Neuron (in vitro differentiated cells): Measurements from ENCODE around the gene FBRS.
"Not testable (repeated sequence)": the region's sequence is repeated elsewhere in the genome, so short reads cannot be mapped to it uniquely, and the experiment has no call there.

ENCODE experiments used
- H2AFZ ChIP-seq: one replicate; pipeline ENCODE4 v1.6.1; 2013; ENCODE audit warnings: low read depth, mild to moderate bottlenecking, inconsistent platforms, low read length, moderate library complexity
- H3K27me3 ChIP-seq: one replicate; pipeline ENCODE4 v1.6.1; 2013; ENCODE audit warnings: low read length; ENCODE audit not compliant: insufficient read depth
- H3K36me3 ChIP-seq: one replicate; pipeline ENCODE4 v1.6.1; 2013; ENCODE audit warnings: low read length; ENCODE audit not compliant: insufficient read depth
- H3K4me1 ChIP-seq: one replicate; pipeline ENCODE4 v1.6.1; 2013; ENCODE audit warnings: low read length; ENCODE audit not compliant: insufficient read depth
- H3K4me3 ChIP-seq: 2 replicates; pipeline ENCODE4 v1.5.1; 2013; ENCODE audit warnings: mild to moderate bottlenecking, low read length, moderate library complexity
- H3K9me3 ChIP-seq: one replicate; pipeline ENCODE4 v1.6.1; 2013; ENCODE audit warnings: low read length

The FBRS gene

GRCh38 chr16:30628628-30629540, 29.3 kb upstream of the FBRS start:
- Histone ChIP-seq H2AFZ (no peak overlapping the region), H3K4me3 (no peak overlapping the region), H3K9me3 (peaks cover 2% of the 10 kb centered on the region), H3K27me3 (no peaks in the 10 kb centered on the region), H3K4me1 (no peaks in the 10 kb centered on the region), H3K36me3 (no peaks in the 10 kb centered on the region)

- not testable (repeated sequence) for H3K36me3 ChIP-seq, H2AFZ ChIP-seq, H3K9me3 ChIP-seq, H3K4me3 ChIP-seq, H3K27me3 ChIP-seq, H3K4me1 ChIP-seq
Observed at GRCh38 chr16:30632454-30632853, 25.8 kb upstream of the FBRS start.

- no peaks in the 10 kb centered on the region for H3K27me3 ChIP-seq
- peaks cover 7% of the 10 kb centered on the region for H3K4me1 ChIP-seq
- H3K9me3 ChIP-seq: no peaks in the 10 kb centered on the region
- no peaks in the 10 kb centered on the region for H3K36me3 ChIP-seq
- H2AFZ ChIP-seq: peak overlapping the region; percentile 83
- H3K4me3 ChIP-seq: peak overlapping the region; percentile 86
Observed at GRCh38 chr16:30633526-30633925, 24.7 kb upstream of the FBRS start.

- no peaks in the 10 kb centered on the region for H3K9me3 ChIP-seq
- no peak overlapping the region for H3K4me3 ChIP-seq
- no peak overlapping the region for H2AFZ ChIP-seq
- no peaks in the 10 kb centered on the region for H3K36me3 ChIP-seq
- no peaks in the 10 kb centered on the region for H3K27me3 ChIP-seq
- H3K4me1 ChIP-seq: peaks cover 7% of the 10 kb centered on the region
Observed at GRCh38 chr16:30636599-30636998, 21.6 kb upstream of the FBRS start.

GRCh38 chr16:30637139-30637538, 21.1 kb upstream of the FBRS start:
- H3K4me1 ChIP-seq, H3K27me3 ChIP-seq, H3K36me3 ChIP-seq, H2AFZ ChIP-seq, H3K4me3 ChIP-seq, H3K9me3 ChIP-seq: not testable (repeated sequence)

- Histone ChIP-seq H3K9me3 (no peaks in the 10 kb centered on the region), H3K27me3 (no peaks in the 10 kb centered on the region), H3K4me3 (no peak overlapping the region), H3K36me3 (no peaks in the 10 kb centered on the region), H3K4me1 (peaks cover 7% of the 10 kb centered on the region), H2AFZ (no peak overlapping the region)
Observed at GRCh38 chr16:30637944-30638343, 20.3 kb upstream of the FBRS start.

GRCh38 chr16:30641378-30641982, 16.8 kb upstream of the FBRS start:
- no peaks in the 10 kb centered on the region for H3K4me1 ChIP-seq
- H3K4me3 ChIP-seq: no peak overlapping the region
- no peaks in the 10 kb centered on the region for H3K9me3 ChIP-seq
- no peak overlapping the region for H2AFZ ChIP-seq
- H3K36me3 ChIP-seq: no peaks in the 10 kb centered on the region
- no peaks in the 10 kb centered on the region for H3K27me3 ChIP-seq

- no peaks in the 10 kb centered on the region for H3K9me3 ChIP-seq
- H2AFZ ChIP-seq: no peak overlapping the region
- no peak overlapping the region for H3K4me3 ChIP-seq
- no peaks in the 10 kb centered on the region for H3K27me3 ChIP-seq
- no peaks in the 10 kb centered on the region for H3K36me3 ChIP-seq
- no peaks in the 10 kb centered on the region for H3K4me1 ChIP-seq
Observed at GRCh38 chr16:30644334-30644830, 13.8 kb upstream of the FBRS start.

- Histone ChIP-seq H3K36me3 (no peaks in the 10 kb centered on the region), H3K4me1 (peaks cover 2% of the 10 kb centered on the region), H3K27me3 (no peaks in the 10 kb centered on the region), H2AFZ (no peak overlapping the region), H3K4me3 (no peak overlapping the region), H3K9me3 (no peaks in the 10 kb centered on the region)
Observed at GRCh38 chr16:30645727-30646126, 12.5 kb upstream of the FBRS start.

- Histone ChIP-seq H2AFZ (no peak overlapping the region), H3K27me3 (no peaks in the 10 kb centered on the region), H3K4me3 (no peak overlapping the region), H3K36me3 (no peaks in the 10 kb centered on the region), H3K9me3 (no peaks in the 10 kb centered on the region), H3K4me1 (peaks cover 7% of the 10 kb centered on the region)
Observed at GRCh38 chr16:30647274-30647571, 11.0 kb upstream of the FBRS start.

GRCh38 chr16:30649725-30650368, 8.4 kb upstream of the FBRS start:
- H2AFZ ChIP-seq: peak overlapping the region; percentile 87
- H3K36me3 ChIP-seq: peaks cover 21% of the 10 kb centered on the region
- no peaks in the 10 kb centered on the region for H3K9me3 ChIP-seq
- peaks cover 7% of the 10 kb centered on the region for H3K4me1 ChIP-seq
- H3K4me3 ChIP-seq: no peak overlapping the region
- no peaks in the 10 kb centered on the region for H3K27me3 ChIP-seq

- Histone ChIP-seq H3K27me3 (no peaks in the 10 kb centered on the region), H2AFZ (peak within 1 kb of the TSS; percentile 87), H3K9me3 (no peaks in the 10 kb centered on the region)
Observed at GRCh38 chr16:30650369-30651123, 7.7 kb upstream of the FBRS start, which contains the start of gene PRR14. PRR14 (plus strand) TSS chr16:30650960; CDS start chr16:30651646, 686 bp downstream.

More at GRCh38 chr16:30650369-30651123, 7.7 kb upstream of the FBRS start, which contains the start of gene PRR14:
- peak within 1 kb of the TSS; percentile 82 for H3K4me3 ChIP-seq
- H3K36me3 ChIP-seq: peaks cover 28% of the 10 kb centered on the region
- peaks cover 7% of the 10 kb centered on the region for H3K4me1 ChIP-seq
